Frontal cortex (tissue), 4 donors: Measurements from ENCODE around the gene GATA3. TPM values are rescaled to one million over a fixed set of nuclear protein-coding genes. Genes with fewer than 3 reads are reported as not detected.
"Not testable (repeated sequence)": the region's sequence is repeated elsewhere in the genome, so short reads cannot be mapped to it uniquely, and the experiment has no call there.

ENCODE experiments used
- DNase-seq, 2 donors: peaks; one replicate each; pipeline ENCODE4 v3.0.0; 2012; ENCODE audit warnings: low spot score in 2 of 2
- FAIRE-seq: peaks from 2 replicates; lab custom pipeline; 2012; peaks lifted over from hg19 to GRCh38; lab: Jason Lieb, UNC
- total RNA-seq: library from RNA; depleted of rRNA; stranded (reverse); fragments of >200 nt; gene quantifications from one replicate; pipeline ENCODE4 v1.2.3, GENCODE V29; 2014
- donor health status: control.
- donor health status: control.
- donor health status: control.

Gene GATA3
- total RNA-seq: not detected

- DNase-seq (peak in 1 of 2 donors; percentile 63), FAIRE-seq (no peak)
These were observed at the start of gene GATA3 for GRCh38 chr10:8054494-8055407. TSS of gene GATA3 (plus strand) at chr10:8054688. CDS start at chr10:8055656, 968 bp downstream.

GRCh38 chr10:8006274-8006999 lies 48.1 kb upstream of the GATA3 start:
- no peak for FAIRE-seq
- DNase-seq: no peak

GRCh38 chr10:8009031-8009430 lies 45.5 kb upstream of the GATA3 start:
- DNase-seq (no peak), FAIRE-seq (no peak)

- no peak for DNase-seq
- FAIRE-seq: no peak
These were observed 41.5 kb upstream of the GATA3 start for GRCh38 chr10:8013006-8013405.

- DNase-seq: no peak
- no peak for FAIRE-seq
These were observed 40.9 kb upstream of the GATA3 start for GRCh38 chr10:8013619-8014018.

GRCh38 chr10:8014649-8015048 lies 39.8 kb upstream of the GATA3 start:
- DNase-seq (no peak), FAIRE-seq (no peak)

GRCh38 chr10:8017277-8017676 lies 37.2 kb upstream of the GATA3 start:
- no peak for FAIRE-seq
- no peak for DNase-seq

- DNase-seq: no peak
- no peak for FAIRE-seq
These were observed 31.2 kb upstream of the GATA3 start for GRCh38 chr10:8023321-8023720.

- FAIRE-seq (no peak), DNase-seq (no peak)
These were observed 30.6 kb upstream of the GATA3 start for GRCh38 chr10:8023851-8024250.

- no peak for DNase-seq
- no peak for FAIRE-seq
These were observed 27.9 kb upstream of the GATA3 start for GRCh38 chr10:8026349-8027259.

- FAIRE-seq, DNase-seq: not testable (repeated sequence)
These were observed 23.3 kb upstream of the GATA3 start for GRCh38 chr10:8031211-8031610.

- FAIRE-seq (no peak), DNase-seq (no peak)
These were observed 21.9 kb upstream of the GATA3 start for GRCh38 chr10:8032558-8032957.

- DNase-seq (no peak), FAIRE-seq (no peak)
These were observed 20.5 kb upstream of the GATA3 start for GRCh38 chr10:8033812-8034465.

GRCh38 chr10:8034466-8035005 lies 20.0 kb upstream of the GATA3 start:
- no peak for DNase-seq
- FAIRE-seq: no peak

- DNase-seq (no peak), FAIRE-seq (no peak)
These were observed 19.4 kb upstream of the GATA3 start for GRCh38 chr10:8035006-8035640.

- FAIRE-seq (no peak), DNase-seq (no peak)
These were observed 18.6 kb upstream of the GATA3 start for GRCh38 chr10:8035641-8036470.

GRCh38 chr10:8036506-8037198 lies 17.8 kb upstream of the GATA3 start:
- no peak for DNase-seq
- no peak for FAIRE-seq
